ENCODE data around the gene REM2. TPM values are rescaled to one million over a fixed set of nuclear protein-coding genes. Genes with fewer than 3 reads are reported as not detected.
"Not testable (repeated sequence)": the region's sequence is repeated elsewhere in the genome, so short reads cannot be mapped to it uniquely, and the experiment has no call there.

The REM2 gene
- total RNA-seq, 4 donors from 2014 or later = 1.1 TPM; not detected in 3

DNA sequence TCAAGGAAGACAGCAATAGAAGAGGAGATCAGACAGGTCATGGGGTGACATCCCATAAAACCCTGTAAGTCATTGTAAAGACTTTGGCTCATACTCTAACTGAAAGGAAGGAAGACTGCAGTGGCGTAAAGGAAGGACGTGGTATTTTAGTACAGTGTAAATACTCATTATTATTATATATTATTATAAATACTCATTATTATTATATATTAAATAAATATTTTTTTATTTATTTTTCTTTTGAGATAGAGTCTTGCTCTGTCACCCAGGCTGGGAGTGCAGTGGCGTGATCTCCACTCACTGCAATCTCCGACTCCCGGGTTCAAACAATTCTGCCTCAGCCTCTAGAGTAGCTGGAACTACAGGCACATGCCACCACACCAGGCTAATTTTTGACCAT is 26.6 kb upstream of the REM2 start:
- intact Hi-C loops (cut with DNase I; ENCODE audit: low total_unique reads) = no loop called here
- Histone ChIP-seq H3K27me3 (no peaks in the 10 kb centered on the region), H3K9me3 (no peaks in the 10 kb centered on the region), H3K27ac (no peak overlapping the region), H3K4me1 (peaks cover 8% of the 10 kb centered on the region in 2 donors), H3K4me3 (no peak overlapping the region), H3K36me3 (no peaks in the 10 kb centered on the region)
- DNase-seq (no peak), ATAC-seq (no peak)
- in situ Hi-C loops (cut with MboI; ENCODE audit: low sequenced_read_pairs in 4 of 4) = loop anchor here (5.0 to 25.0 kb wide), 4 partner anchors 34 to 469 kb away; no protein-coding TSS in a partner anchor
- TF ChIP-seq, protein P1, sequence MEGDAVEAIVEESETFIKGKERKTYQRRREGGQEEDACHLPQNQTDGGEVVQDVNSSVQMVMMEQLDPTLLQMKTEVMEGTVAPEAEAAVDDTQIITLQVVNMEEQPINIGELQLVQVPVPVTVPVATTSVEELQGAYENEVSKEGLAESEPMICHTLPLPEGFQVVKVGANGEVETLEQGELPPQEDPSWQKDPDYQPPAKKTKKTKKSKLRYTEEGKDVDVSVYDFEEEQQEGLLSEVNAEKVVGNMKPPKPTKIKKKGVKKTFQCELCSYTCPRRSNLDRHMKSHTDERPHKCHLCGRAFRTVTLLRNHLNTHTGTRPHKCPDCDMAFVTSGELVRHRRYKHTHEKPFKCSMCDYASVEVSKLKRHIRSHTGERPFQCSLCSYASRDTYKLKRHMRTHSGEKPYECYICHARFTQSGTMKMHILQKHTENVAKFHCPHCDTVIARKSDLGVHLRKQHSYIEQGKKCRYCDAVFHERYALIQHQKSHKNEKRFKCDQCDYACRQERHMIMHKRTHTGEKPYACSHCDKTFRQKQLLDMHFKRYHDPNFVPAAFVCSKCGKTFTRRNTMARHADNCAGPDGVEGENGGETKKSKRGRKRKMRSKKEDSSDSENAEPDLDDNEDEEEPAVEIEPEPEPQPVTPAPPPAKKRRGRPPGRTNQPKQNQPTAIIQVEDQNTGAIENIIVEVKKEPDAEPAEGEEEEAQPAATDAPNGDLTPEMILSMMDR (IDR thresholded peaks at IDR 0.05 in 4 of 5, conservative IDR thresholded peaks at IDR 0.05 in 1 of 5) = no peak

DNA sequence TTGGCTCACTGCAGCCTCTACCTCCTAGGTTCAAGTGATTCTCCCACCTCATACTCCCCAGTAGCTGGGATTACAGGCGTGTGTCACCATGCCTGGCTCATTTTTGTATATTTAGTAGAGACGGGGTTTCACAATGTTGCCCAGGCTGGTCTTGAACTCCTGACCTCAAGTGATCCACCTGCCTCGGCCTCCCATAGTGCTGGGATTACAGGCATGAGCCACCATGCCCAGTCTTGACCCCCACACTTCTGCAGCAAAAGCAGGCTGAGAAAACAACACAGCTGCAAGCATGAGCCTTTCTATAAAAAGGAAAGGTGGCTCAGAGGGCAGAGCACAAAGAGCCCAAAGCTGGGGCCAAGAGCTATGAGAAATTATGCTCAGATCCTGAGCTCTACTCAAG is 22.6 kb upstream of the REM2 start:
- DNase-seq; H3K9me3 ChIP-seq; H3K27ac ChIP-seq; ATAC-seq; H3K36me3 ChIP-seq; H3K4me3 ChIP-seq; intact Hi-C loops (cut with DNase I; ENCODE audit: low total_unique reads); H3K4me1 ChIP-seq; H3K27me3 ChIP-seq: not testable (repeated sequence)
- in situ Hi-C loops (cut with MboI; ENCODE audit: low sequenced_read_pairs in 4 of 4) = loop anchor here in 3 of 4 donors (25.0 kb wide), 2 partner anchors 298 to 473 kb away; no protein-coding TSS in a partner anchor

DNA sequence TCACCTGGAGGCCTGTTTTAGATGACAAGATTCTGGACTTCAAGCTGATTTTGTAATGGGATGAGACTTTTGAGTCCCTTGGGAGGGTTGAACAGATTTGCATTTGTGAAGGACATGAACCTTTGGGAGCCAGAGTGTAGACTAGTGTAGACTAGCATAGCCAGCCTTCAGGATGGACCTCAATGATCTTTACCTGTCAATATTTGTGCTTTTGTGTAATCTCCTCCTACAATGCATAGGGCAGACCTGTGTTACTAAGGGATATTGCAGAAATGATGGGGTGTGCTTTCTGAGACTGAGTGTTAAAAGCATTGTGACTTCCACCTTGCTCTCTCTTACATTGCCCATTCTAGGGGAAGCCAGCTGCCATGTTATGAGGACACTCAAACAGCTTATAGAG is 21.4 kb upstream of the REM2 start:
- DNase-seq = no peak
- Histone ChIP-seq H3K36me3 (no peaks in the 10 kb centered on the region), H3K27ac (no peak overlapping the region), H3K4me1 (no peaks in the 10 kb centered on the region), H3K9me3 (no peaks in the 10 kb centered on the region), H3K4me3 (no peak overlapping the region), H3K27me3 (no peaks in the 10 kb centered on the region)
- intact Hi-C loops (cut with DNase I; ENCODE audit: low total_unique reads) = no loop called here
- in situ Hi-C loops (cut with MboI; ENCODE audit: low sequenced_read_pairs in 4 of 4) = loop anchor here in 3 of 4 donors (25.0 kb wide), 2 partner anchors 299 to 474 kb away; no protein-coding TSS in a partner anchor
- no peak for ATAC-seq
- no peak for TF ChIP-seq POLR2A (IDR thresholded peaks at IDR 0.05)
- TF ChIP-seq, protein P1 (IDR thresholded peaks at IDR 0.05 in 4 of 5, conservative IDR thresholded peaks at IDR 0.05 in 1 of 5) = no peak

DNA sequence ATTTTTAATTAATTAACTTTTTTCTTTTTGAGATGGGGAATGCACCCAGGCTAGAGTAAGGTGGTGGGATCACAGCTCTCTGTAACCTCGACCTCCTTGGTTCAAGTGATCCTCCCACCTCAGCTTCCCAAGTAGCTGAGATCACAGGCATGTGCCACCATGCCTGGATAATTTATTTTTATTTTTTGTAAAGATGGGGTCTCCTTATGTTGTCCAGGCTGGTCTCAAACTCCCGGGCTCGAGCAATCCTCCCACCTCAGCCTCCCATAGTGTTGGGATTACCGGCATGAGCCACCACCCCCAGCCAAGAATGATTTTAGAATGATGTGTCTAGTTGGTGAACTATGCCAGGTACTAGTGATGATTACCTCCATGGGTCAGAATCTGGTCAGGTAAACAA is 18.0 kb upstream of the REM2 start:
- intact Hi-C loops (cut with DNase I; ENCODE audit: low total_unique reads) (no loop called here), in situ Hi-C loops (cut with MboI; ENCODE audit: low sequenced_read_pairs in 4 of 4) (loop anchor here in 3 of 4 donors (25.0 kb wide), 2 partner anchors 303 to 478 kb away; no protein-coding TSS in a partner anchor)
- ATAC-seq (no peak), DNase-seq (no peak)
- Histone ChIP-seq H3K27me3 (no peaks in the 10 kb centered on the region), H3K27ac (no peak overlapping the region), H3K4me3 (no peak overlapping the region), H3K9me3 (no peaks in the 10 kb centered on the region), H3K4me1 (peaks cover 0 to 1% of the 10 kb centered on the region in 2 donors), H3K36me3 (no peaks in the 10 kb centered on the region)
- no peak for TF ChIP-seq POLR2A (IDR thresholded peaks at IDR 0.05)
- TF ChIP-seq, protein P1 (IDR thresholded peaks at IDR 0.05 in 4 of 5, conservative IDR thresholded peaks at IDR 0.05 in 1 of 5) = no peak

DNA sequence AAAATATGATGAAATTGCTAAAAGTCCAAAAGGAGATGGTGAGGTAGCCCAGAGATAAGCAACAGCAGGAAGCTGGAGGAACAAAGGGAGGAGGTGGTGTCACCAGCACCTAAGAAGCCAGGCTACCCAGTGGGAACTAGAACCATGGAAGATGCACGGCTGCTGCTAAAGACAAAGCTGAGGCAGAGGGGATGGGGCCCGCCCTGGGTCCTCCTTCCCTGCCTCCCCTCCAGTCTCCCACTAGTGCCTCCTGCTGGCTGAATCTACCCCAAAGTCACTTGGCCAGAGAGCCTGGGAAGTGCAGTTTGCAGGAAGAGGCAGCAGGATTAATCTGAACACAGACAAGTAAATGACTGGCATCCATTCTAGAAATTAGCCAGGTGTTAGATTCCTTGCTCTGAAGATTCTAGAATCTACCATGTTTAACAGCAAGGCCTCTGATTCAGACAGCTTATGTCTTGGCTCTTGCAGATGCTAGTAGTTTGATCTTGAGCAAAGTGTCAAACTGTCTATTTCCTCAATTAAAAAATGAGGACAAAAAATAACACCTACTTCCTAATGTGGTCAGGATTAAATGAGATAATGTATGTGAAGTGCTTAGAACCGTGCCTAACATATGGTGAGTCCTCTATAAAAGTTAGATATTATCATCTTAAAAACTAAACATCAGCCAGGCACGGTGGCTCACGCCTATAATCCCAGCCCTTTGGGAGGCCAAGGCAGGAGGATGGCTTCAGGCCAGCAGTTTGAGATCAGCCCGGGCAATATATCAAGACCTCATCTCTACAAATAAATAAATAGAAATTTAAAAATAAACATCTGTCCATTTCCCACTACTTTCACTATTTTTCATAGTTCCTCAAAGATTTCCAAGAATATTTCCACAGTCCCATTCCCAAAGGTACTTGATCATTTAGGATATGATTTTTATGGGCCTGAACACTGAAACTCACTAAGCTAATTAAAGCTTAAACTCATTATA is 17.3 kb upstream of the REM2 start:
- H3K9me3 ChIP-seq = no peaks in the 10 kb centered on the region
- no peak for DNase-seq
- no peak overlapping the region for H3K4me3 ChIP-seq
- no peak for ATAC-seq
- in situ Hi-C loops (cut with MboI; ENCODE audit: low sequenced_read_pairs in 4 of 4) = loop anchor here in 3 of 4 donors (25.0 kb wide), 2 partner anchors 303 to 478 kb away; no protein-coding TSS in a partner anchor
- peaks cover 5 to 8% of the 10 kb centered on the region in 2 donors for H3K4me1 ChIP-seq
- intact Hi-C loops (cut with DNase I; ENCODE audit: low total_unique reads) = no loop called here
- H3K36me3 ChIP-seq = no peaks in the 10 kb centered on the region
- TF ChIP-seq POLR2A (IDR thresholded peaks at IDR 0.05) = no peak
- TF ChIP-seq, protein P1 (IDR thresholded peaks at IDR 0.05 in 4 of 5, conservative IDR thresholded peaks at IDR 0.05 in 1 of 5) = no peak
- no peaks in the 10 kb centered on the region for H3K27me3 ChIP-seq
- no peak overlapping the region for H3K27ac ChIP-seq
